HepG2 (cell line): Measurements from ENCODE around the gene SLC7A8. TPM values are rescaled to one million over a fixed set of nuclear protein-coding genes. Genes with fewer than 3 reads are reported as not detected.

Source experiments
- ATAC-seq: fragments of 200-7000 bp; cut with Tn5 transposase; 3 replicates; pipeline ENCODE4 v1.9.1; 2020; ENCODE audit warnings: mild to moderate bottlenecking, moderate library complexity
- BruUV-seq: library from RNA; stranded (reverse); fragments of 400-500 nt; replicated peaks from 2 replicates; lab custom pipeline; 2021; lab: Mats Ljungman, UMichigan
- CTCF ChIA-PET: fragments of 300-600 bp; formaldehyde crosslinking; extraction: SDS; loops from one replicate; lab custom pipeline; 2021; ENCODE audit warnings: low total read pairs, inconsistent platforms, low intra/inter-chr PET ratio; lab: Yijun Ruan, JAX
- POLR2A ChIA-PET: fragments of 350-600 bp; sonication (Branson Sonifier 250); formaldehyde crosslinking; loops from one replicate; lab custom pipeline; 2020; ENCODE audit warnings: antibody characterized with exemption, inconsistent platforms; lab: Yijun Ruan, JAX
- DNase-seq: peaks from one replicate; pipeline ENCODE4 v3.0.0-alpha.2; 2015; ENCODE audit warnings: low spot score
- FAIRE-seq: peaks from 3 replicates; lab custom pipeline; 2011; peaks lifted over from hg19 to GRCh38; lab: Jason Lieb, UNC
- H2AFZ ChIP-seq: one replicate; pipeline ENCODE4 v1.6.1; 2011; ENCODE audit warnings: low read length, inconsistent platforms
- H3K27ac ChIP-seq: fragments of 300-600 bp; 3 replicates; pipeline ENCODE4 v1.8.0; 2011; ENCODE audit warnings: mixed run types, mild to moderate bottlenecking, mixed read lengths, low read length, inconsistent platforms; ENCODE audit not compliant: insufficient read depth; ENCODE audit errors: extremely low read length
- H3K27me3 ChIP-seq, 2 experiments: fragments of 200-600 bp in 1 of 2; 2 replicates in 1 of 2; 3 replicates in 1 of 2; pipeline versions ENCODE4 v1.6.0 to v1.8.0; 2011; ENCODE audit warnings: low read length in 2 of 2, mild to moderate bottlenecking in 2 of 2, moderate library complexity in 2 of 2, inconsistent platforms in 1 of 2; ENCODE audit not compliant: insufficient read depth in 2 of 2, control insufficient read depth in 1 of 2
- H3K36me3 ChIP-seq, 2 experiments: fragments of 200-600 bp in 1 of 2; replicated peaks in 1 of 2; 2 replicates in 1 of 2; 3 replicates in 1 of 2; pipeline versions ENCODE4 v1.5.1 to v1.8.0; 2011; ENCODE audit warnings: low read length in 2 of 2, inconsistent platforms in 1 of 2; ENCODE audit not compliant: insufficient read depth in 2 of 2, control insufficient read depth in 1 of 2
- H3K4me1 ChIP-seq: 2 replicates; pipeline ENCODE4 v1.5.1; 2012; ENCODE audit warnings: low read length, inconsistent platforms; ENCODE audit not compliant: insufficient read depth
- H3K4me2 ChIP-seq: 2 replicates; pipeline ENCODE4 v1.6.0; 2011; ENCODE audit warnings: low read depth, low read length, inconsistent platforms
- H3K4me3 ChIP-seq, 3 experiments: fragments of 200-600 bp in 1 of 3; sonication (generic), shearing (Covaris generic) in 1 of 3; replicated peaks in 1 of 3; 2 replicates each; pipeline ENCODE4 v1.5.1; 2011 to 2016; ENCODE audit warnings: low read length in 3 of 3, inconsistent platforms in 2 of 3, low read depth in 2 of 3, mild to moderate bottlenecking in 2 of 3, control low read depth in 1 of 3, mixed read lengths in 1 of 3; ENCODE audit not compliant: insufficient read depth in 1 of 3
- H3K79me2 ChIP-seq: one replicate; pipeline ENCODE4 v1.6.1; 2011; ENCODE audit warnings: low read length, inconsistent platforms; ENCODE audit not compliant: insufficient read depth
- H3K9ac ChIP-seq: 2 replicates; pipeline ENCODE4 v1.6.0; 2011; ENCODE audit warnings: mild to moderate bottlenecking, low read depth, low read length, inconsistent platforms; ENCODE audit not compliant: insufficient read depth
- H3K9me3 ChIP-seq: 2 replicates; pipeline ENCODE4 v1.5.1; 2012; ENCODE audit warnings: mild to moderate bottlenecking, low read length
- H4K20me1 ChIP-seq: 2 replicates; pipeline ENCODE4 v1.6.0; 2011; ENCODE audit warnings: inconsistent platforms, mild to moderate bottlenecking, low read length, moderate library complexity; ENCODE audit not compliant: insufficient read depth
- FOXM1 ChIP-seq: sonication (generic); formaldehyde crosslinking; IDR thresholded peaks from 2 replicates; pipeline ENCODE4 v1.5.0; 2020; ENCODE audit warnings: missing genetic modification reagents
- HHEX ChIP-seq: IDR thresholded peaks from 2 replicates; pipeline ENCODE4 v1.6.1; 2016; ENCODE audit warnings: control low read depth
- KAT8 ChIP-seq: IDR thresholded peaks from 2 replicates; pipeline ENCODE4 v1.6.1; 2016; ENCODE audit warnings: missing genetic modification reagents, missing compliant biosample characterization
- KLF6 ChIP-seq: IDR thresholded peaks from 2 replicates; pipeline ENCODE4 v1.8.0; 2016; ENCODE audit warnings: missing biosample characterization, missing genetic modification reagents
- NBN ChIP-seq: fragments of 450-650 bp; conservative IDR thresholded peaks from 2 replicates; pipeline ENCODE4 v1.6.1; 2017
- NCOA5 ChIP-seq: sonication (generic); formaldehyde crosslinking; IDR thresholded peaks from 2 replicates; pipeline ENCODE4 v1.4.0; 2020; ENCODE audit warnings: missing genetic modification reagents
- NFE2L2 ChIP-seq: fragments of 150-350 bp; IDR thresholded peaks from 2 replicates; pipeline ENCODE4 v1.6.1; 2014; ENCODE audit warnings: low read length
- POLR2G ChIP-seq: fragments of 200-400 bp; formaldehyde crosslinking; IDR thresholded peaks from 2 replicates; pipeline ENCODE4 v1.6.1; 2018; ENCODE audit warnings: mild to moderate bottlenecking, low read depth, low read length, moderate library complexity
- SP1 ChIP-seq, 2 experiments: fragments of 450-650 bp in 1 of 2; sonication (generic) in 1 of 2; formaldehyde crosslinking in 1 of 2; IDR thresholded peaks; 2 replicates each; pipeline versions ENCODE4 v1.4.0 to v1.6.1; 2016 to 2020; ENCODE audit warnings: missing genetic modification reagents in 1 of 2
- SP4 ChIP-seq: sonication (generic); formaldehyde crosslinking; IDR thresholded peaks from 2 replicates; pipeline ENCODE4 v1.8.1; 2023; ENCODE audit warnings: mild to moderate bottlenecking, missing genetic modification reagents
- TBX3 ChIP-seq: fragments of 450-650 bp; IDR thresholded peaks from 2 replicates; pipeline ENCODE4 v1.6.1; 2017; ENCODE audit warnings: antibody characterized with exemption, mild to moderate bottlenecking, inconsistent platforms, borderline replicate concordance
- ZNF543 ChIP-seq: sonication (generic); formaldehyde crosslinking; IDR thresholded peaks from 2 replicates; pipeline ENCODE4 v1.4.0; 2020; ENCODE audit warnings: mild to moderate bottlenecking, missing genetic modification reagents
- ZNF605 ChIP-seq: sonication (generic); formaldehyde crosslinking; IDR thresholded peaks from 2 replicates; pipeline ENCODE4 v1.8.0; 2022; ENCODE audit warnings: mild to moderate bottlenecking, missing genetic modification reagents
- ZNF879 ChIP-seq: sonication (generic); formaldehyde crosslinking; IDR thresholded peaks from 2 replicates; pipeline ENCODE4 v1.8.1; 2023; ENCODE audit warnings: missing genetic modification reagents
- WGBS: methylation state at CpG from one replicate; pipeline ENCODE4 v1.1.6; 2017; ENCODE audit warnings: low lambda C conversion rate; 5-methylcytosine and 5-hydroxymethylcytosine counted together
- in situ Hi-C: cut with HindIII; loops from 2 replicates; pipeline ENCODE4 v1.10.0; 2017; ENCODE audit warnings: low pct_unique_long_range_greater_than_20kb; ENCODE audit not compliant: extremely low pct_ligation_motif_present
- intact Hi-C: fragments of 100-400 bp; cut with micrococcal nuclease; formaldehyde crosslinking; loops from one replicate; pipeline ENCODE4 v1.10.0; 2022; ENCODE audit not compliant: unreplicated experiment
- polyA plus RNA-seq, 8 experiments: library from polyadenylated mRNA; depleted of rRNA in 3 of 8; stranded (reverse) in 7 of 8; unstranded in 1 of 8; fragments of >200 nt; fragmentation: Illumina TruSeq in 4 of 8; extraction: Trizol in 4 of 8; gene quantifications; 2 replicates each; pipeline versions ENCODE4 v1.2.1 to v1.2.3, GENCODE V29; 2011 to 2016; ENCODE audit warnings: low read depth in 4 of 8, missing spikeins in 1 of 8, mixed read lengths in 1 of 8; ENCODE audit not compliant: insufficient read depth in 1 of 8
- total RNA-seq, 5 experiments: library from RNA; depleted of rRNA; stranded (reverse); fragments of >200 nt; fragmentation: Illumina TruSeq; extraction: Trizol; gene quantifications; 2 replicates each; pipeline ENCODE4 v1.2.3, GENCODE V29; 2016; ENCODE audit warnings: low read depth in 1 of 5
- TF ChIP-seq, protein P1 (sequence below): IDR thresholded peaks from 2 replicates; pipeline ENCODE4 v1.6.1; 2016; ENCODE audit warnings: low read depth

Gene SLC7A8
- total and polyA plus RNA-seq, 2 of the 13 experiments (the other 11 are each of a cell fraction or from before 2014, with no cell fraction given): 0.25 TPM; not detected in 1

DNA sequence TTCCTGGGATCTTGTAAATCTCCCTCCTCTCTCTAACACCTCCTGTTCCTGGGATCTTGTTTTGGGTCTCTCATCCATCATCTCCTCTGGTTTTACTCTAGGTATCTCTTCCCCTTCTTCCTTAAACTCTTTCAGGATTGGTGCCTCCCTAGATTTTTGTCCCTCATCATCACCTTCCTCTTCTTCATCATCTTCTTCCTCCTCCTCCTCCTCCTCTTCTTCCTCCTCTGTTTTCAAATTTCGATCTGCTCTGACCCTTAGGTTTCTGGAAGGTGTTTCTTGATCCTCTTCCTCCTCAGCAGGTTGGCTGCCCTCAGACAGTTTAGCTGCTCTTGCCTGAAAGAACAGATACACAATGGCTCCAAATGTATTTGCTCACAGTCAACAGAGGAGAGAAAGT lies 103.0 kb downstream of the SLC7A8 start:
- ChIA-PET CTCF (interaction anchor here (4.1 kb wide), 1 partner anchor 12 kb away, joined by 20 read pairs; no protein-coding TSS in a partner anchor), POLR2A (interaction anchor here (2.5 to 5.8 kb wide), 3 partner anchors 9 to 241 kb away, joined by 6 to 85 read pairs (median 20); partner anchors contain the start of genes ACIN1, C14orf119 and PABPN1)
- DNase-seq (no peak), FAIRE-seq (no peak), ATAC-seq (no peak)
- H3K9ac ChIP-seq: no peak overlapping the region
- H3K4me2 ChIP-seq: no peak overlapping the region
- no TSS peak for BruUV-seq
- H2AFZ ChIP-seq: no peak overlapping the region
- H3K27me3 ChIP-seq: no peaks in the 10 kb centered on the region
- WGBS: 96% methylated on average over 1 of the region's 1 CpG
- H4K20me1 ChIP-seq: peaks cover 11% of the 10 kb centered on the region; the same call in 1 of the 2 replicates
- TF ChIP-seq SP1 (IDR thresholded peaks at IDR 0.05): no peak
- no peak for TF ChIP-seq SP1 (CRISPR knock-in tag; IDR thresholded peaks at IDR 0.05)
- no peak for TF ChIP-seq NCOA5 (CRISPR knock-in tag)
- 0 out of 2 replicates have a peak, but pooled peaks have one; percentile 54 for TF ChIP-seq NBN
- no peaks in the 10 kb centered on the region for H3K4me1 ChIP-seq
- H3K27ac ChIP-seq: no peak overlapping the region
- H3K36me3 ChIP-seq: peaks cover 66 to 98% of the 10 kb centered on the region in 2 experiments
- H3K79me2 ChIP-seq: no peaks in the 10 kb centered on the region
- intact Hi-C loops: no loop called here
- no peak overlapping the region for H3K4me3 ChIP-seq
- H3K9me3 ChIP-seq: no peaks in the 10 kb centered on the region
- in situ Hi-C loops: no loop called here

DNA sequence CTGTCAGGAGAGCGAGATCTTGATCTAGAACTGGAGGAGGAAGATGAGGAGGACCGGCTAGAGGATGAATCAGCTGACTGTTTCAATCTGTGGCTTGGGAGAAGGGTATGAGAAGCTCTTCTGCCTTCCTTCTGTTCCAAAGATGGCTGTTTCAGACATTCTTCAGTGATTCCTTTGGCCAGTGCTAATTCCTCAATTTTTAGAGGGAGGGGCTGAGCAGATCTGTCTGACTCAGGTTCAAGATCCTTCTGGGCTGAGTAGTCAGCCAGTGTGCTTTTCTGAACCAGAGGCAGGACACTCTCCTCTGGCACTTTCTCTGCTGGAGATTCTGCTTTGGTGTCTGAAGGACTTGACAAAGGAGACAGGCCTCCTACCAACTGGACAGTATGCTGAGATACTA lies 103.7 kb downstream of the SLC7A8 start:
- FAIRE-seq: no peak
- peaks cover 65 to 98% of the 10 kb centered on the region in 2 experiments for H3K36me3 ChIP-seq
- in situ Hi-C loops: no loop called here

More for the DNA sequence above, 103.7 kb downstream of the SLC7A8 start:
- ATAC-seq (no peak), DNase-seq (no peak)
- no peak overlapping the region for H3K9ac ChIP-seq
- no TSS peak for BruUV-seq
- no peaks in the 10 kb centered on the region for H3K9me3 ChIP-seq
- H4K20me1 ChIP-seq: peaks cover 9% of the 10 kb centered on the region; the same call in 1 of the 2 replicates
- H2AFZ ChIP-seq: no peak overlapping the region
- WGBS: 95% methylated on average over 2 of the region's 2 CpGs
- H3K4me2 ChIP-seq: no peak overlapping the region
- no peak overlapping the region for H3K27ac ChIP-seq
- intact Hi-C loops: no loop called here
- POLR2A ChIA-PET: interaction anchor here (3.7 to 5.8 kb wide), 2 partner anchors 9 to 16 kb away, joined by 20 to 85 read pairs; partner anchors contain the start of genes ACIN1 and C14orf119
- no peaks in the 10 kb centered on the region for H3K79me2 ChIP-seq
- no peak overlapping the region for H3K4me3 ChIP-seq
- H3K27me3 ChIP-seq: no peaks in the 10 kb centered on the region
- CTCF ChIA-PET: interaction anchor here (4.1 kb wide), 1 partner anchor 11 kb away, joined by 20 read pairs; no protein-coding TSS in a partner anchor
- no peaks in the 10 kb centered on the region for H3K4me1 ChIP-seq
- TF ChIP-seq FOXM1 (CRISPR knock-in tag) (no peak), KLF6 (CRISPR knock-in tag) (no peak), KAT8 (CRISPR knock-in tag) (no peak), NFE2L2 (no peak), HHEX (CRISPR knock-in tag) (0 out of 2 replicates have a peak, but pooled peaks have one; percentile 16), SP4 (peak; percentile 44; the same call in 1 of the 2 replicates), ZNF879 (CRISPR knock-in tag) (no peak), TBX3 (no peak), ZNF605 (CRISPR knock-in tag) (0 out of 2 replicates have a peak, but pooled peaks have one; percentile 22), POLR2G (peak; percentile 4; the same call in 1 of the 2 replicates), ZNF543 (CRISPR knock-in tag) (no peak)
- TF ChIP-seq, protein P1, sequence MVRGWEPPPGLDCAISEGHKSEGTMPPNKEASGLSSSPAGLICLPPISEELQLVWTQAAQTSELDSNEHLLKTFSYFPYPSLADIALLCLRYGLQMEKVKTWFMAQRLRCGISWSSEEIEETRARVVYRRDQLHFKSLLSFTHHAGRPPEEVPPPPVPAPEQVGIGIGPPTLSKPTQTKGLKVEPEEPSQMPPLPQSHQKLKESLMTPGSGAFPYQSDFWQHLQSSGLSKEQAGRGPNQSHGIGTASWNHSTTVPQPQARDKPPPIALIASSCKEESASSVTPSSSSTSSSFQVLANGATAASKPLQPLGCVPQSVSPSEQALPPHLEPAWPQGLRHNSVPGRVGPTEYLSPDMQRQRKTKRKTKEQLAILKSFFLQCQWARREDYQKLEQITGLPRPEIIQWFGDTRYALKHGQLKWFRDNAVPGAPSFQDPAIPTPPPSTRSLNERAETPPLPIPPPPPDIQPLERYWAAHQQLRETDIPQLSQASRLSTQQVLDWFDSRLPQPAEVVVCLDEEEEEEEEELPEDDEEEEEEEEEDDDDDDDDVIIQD: no peak
